H1 (cell line): Measurements from ENCODE around the gene HINT1. TPM values are rescaled to one million over a fixed set of nuclear protein-coding genes. Genes with fewer than 3 reads are reported as not detected.

ENCODE experiments used
- CTCF ChIA-PET: fragments of 300-600 bp; sonication (Branson Sonifier 250); formaldehyde crosslinking; loops from one replicate; lab custom pipeline; 2021; ENCODE audit not compliant: partially characterized antibody; lab: Charles Lee
- POLR2A ChIA-PET: fragments of 300-600 bp; sonication (Branson Sonifier 250); formaldehyde crosslinking; loops from one replicate; lab custom pipeline; 2021; ENCODE audit warnings: inconsistent platforms; ENCODE audit not compliant: partially characterized antibody; lab: Charles Lee
- DNase-seq, 2 experiments: peaks; one replicate each; pipeline versions ENCODE4 v3.0.0 to v3.0.0-alpha.2; 2010 to 2022; ENCODE audit warnings: low spot score in 2 of 2, low read depth in 1 of 2, mixed read lengths in 1 of 2
- FAIRE-seq: peaks from 2 replicates; lab custom pipeline; 2011; peaks lifted over from hg19 to GRCh38; lab: Jason Lieb, UNC
- H2AFZ ChIP-seq: 2 replicates; pipeline ENCODE4 v1.8.1; 2012; ENCODE audit warnings: low read length, inconsistent platforms
- H2AK5ac ChIP-seq: 2 replicates; pipeline ENCODE4 v1.6.1; 2013; ENCODE audit warnings: low read depth, low read length
- H2BK120ac ChIP-seq: replicated peaks from 2 replicates; pipeline ENCODE3; 2013; ENCODE audit warnings: low read depth, low read length, inconsistent platforms
- H2BK12ac ChIP-seq: 2 replicates; pipeline ENCODE4 v1.6.1; 2013; ENCODE audit warnings: low read depth, low read length
- H2BK15ac ChIP-seq: 2 replicates; pipeline ENCODE4 v1.6.1; 2013; ENCODE audit warnings: low read length
- H2BK20ac ChIP-seq: 2 replicates; pipeline ENCODE4 v1.6.1; 2013; ENCODE audit warnings: low read length
- H2BK5ac ChIP-seq: 2 replicates; pipeline ENCODE4 v1.6.1; 2013; ENCODE audit warnings: low read depth, low read length
- H3K14ac ChIP-seq: 2 replicates; pipeline ENCODE4 v1.6.1; 2013; ENCODE audit warnings: inconsistent platforms; ENCODE audit not compliant: insufficient read length
- H3K18ac ChIP-seq: 2 replicates; pipeline ENCODE4 v1.6.1; 2013; ENCODE audit warnings: low read length; ENCODE audit errors: extremely low read depth
- H3K23ac ChIP-seq: 2 replicates; pipeline ENCODE4 v1.6.1; 2013; ENCODE audit warnings: inconsistent platforms; ENCODE audit not compliant: insufficient read length
- H3K23me2 ChIP-seq: 2 replicates; pipeline ENCODE4 v1.6.1; 2013; ENCODE audit warnings: low read depth, low read length
- H3K27ac ChIP-seq: 2 replicates; pipeline ENCODE4 v1.6.1; 2011; ENCODE audit warnings: low read depth, low read length, inconsistent platforms
- H3K27me3 ChIP-seq, 4 experiments: replicated peaks in 1 of 4; 1 replicate in 1 of 4; 2 replicates in 3 of 4; pipeline versions ENCODE4 v1.6.1 to v1.8.1; 2011 to 2013; ENCODE audit warnings: low read length in 3 of 4, mild to moderate bottlenecking in 3 of 4, inconsistent platforms in 2 of 4, mixed read lengths in 2 of 4, moderate library complexity in 1 of 4; ENCODE audit not compliant: control insufficient read depth in 3 of 4, insufficient read depth in 3 of 4; ENCODE audit errors: extremely low read depth in 1 of 4
- H3K36me3 ChIP-seq, 4 experiments: 2 replicates each; pipeline versions ENCODE4 v1.6.1 to v1.8.1; 2011 to 2013; ENCODE audit warnings: mild to moderate bottlenecking in 4 of 4, low read length in 3 of 4, moderate library complexity in 2 of 4, control low read depth in 1 of 4, inconsistent platforms in 1 of 4; ENCODE audit not compliant: insufficient read depth in 4 of 4, control insufficient read depth in 2 of 4
- H3K4ac ChIP-seq: replicated peaks from 2 replicates; pipeline ENCODE3; 2013; ENCODE audit warnings: low read length, low read depth, mixed read lengths, inconsistent platforms; ENCODE audit not compliant: insufficient read length
- H3K4me1 ChIP-seq, 4 experiments: replicated peaks in 1 of 4; 1 replicate in 1 of 4; 2 replicates in 3 of 4; pipeline versions ENCODE4 v1.6.1 to v1.8.1; 2011 to 2013; ENCODE audit warnings: low read length in 3 of 4, inconsistent platforms in 2 of 4, mixed read lengths in 1 of 4; ENCODE audit not compliant: insufficient read depth in 4 of 4, control insufficient read depth in 3 of 4
- H3K4me2 ChIP-seq, 2 experiments: 2 replicates each; pipeline versions ENCODE4 v1.6.1 to v1.8.1; 2011 to 2013; ENCODE audit warnings: low read depth in 2 of 2, low read length in 2 of 2, control low read depth in 1 of 2, inconsistent platforms in 1 of 2, mild to moderate bottlenecking in 1 of 2; ENCODE audit not compliant: insufficient read depth in 1 of 2
- H3K4me3 ChIP-seq, 4 experiments: fragments of 200-600, 300-600 bp in 1 of 4; sonication (generic), shearing (Covaris generic), sonication (Bioruptor Twin) in 1 of 4; 2 replicates each; pipeline versions ENCODE4 v1.5.1 to v1.8.1; 2011 to 2016; ENCODE audit warnings: low read length in 4 of 4, low read depth in 3 of 4, control low read depth in 2 of 4, inconsistent platforms in 2 of 4, mild to moderate bottlenecking in 2 of 4, mixed read lengths in 1 of 4, moderate library complexity in 1 of 4; ENCODE audit not compliant: insufficient read depth in 2 of 4; ENCODE audit errors: extremely low read depth in 1 of 4
- H3K56ac ChIP-seq: replicated peaks from 2 replicates; pipeline ENCODE3; 2013; ENCODE audit warnings: low read depth, mild to moderate bottlenecking, mixed read lengths, low read length, inconsistent platforms; ENCODE audit not compliant: insufficient read length
- H3K79me1 ChIP-seq: 2 replicates; pipeline ENCODE4 v1.6.1; 2013; ENCODE audit warnings: low read depth, low read length, control low read depth
- H3K79me2 ChIP-seq, 2 experiments: 2 replicates each; pipeline versions ENCODE4 v1.6.1 to v1.8.1; 2012 to 2013; ENCODE audit warnings: low read length in 2 of 2, mild to moderate bottlenecking in 2 of 2, inconsistent platforms in 1 of 2; ENCODE audit not compliant: insufficient read depth in 2 of 2, control insufficient read depth in 1 of 2
- H3K9ac ChIP-seq, 4 experiments: replicated peaks in 1 of 4; 1 replicate in 1 of 4; 2 replicates in 3 of 4; pipeline versions ENCODE4 v1.6.1 to v1.8.1; 2011 to 2013; ENCODE audit warnings: low read depth in 3 of 4, low read length in 3 of 4, control low read depth in 2 of 4, mild to moderate bottlenecking in 2 of 4, moderate library complexity in 2 of 4, inconsistent platforms in 1 of 4; ENCODE audit errors: extremely low read depth in 1 of 4
- H3K9me3 ChIP-seq, 2 experiments: 2 replicates each; pipeline versions ENCODE4 v1.6.1 to v1.8.1; 2012 to 2013; ENCODE audit warnings: mild to moderate bottlenecking in 2 of 2, moderate library complexity in 2 of 2, control low read depth in 1 of 2, inconsistent platforms in 1 of 2, low read depth in 1 of 2, low read length in 1 of 2, mixed read lengths in 1 of 2; ENCODE audit not compliant: insufficient read depth in 2 of 2
- H4K20me1 ChIP-seq, 2 experiments: replicated peaks in 1 of 2; 2 replicates each; pipeline versions ENCODE3 to v1.8.1; 2011 to 2013; ENCODE audit warnings: inconsistent platforms in 2 of 2, low read length in 2 of 2, mild to moderate bottlenecking in 1 of 2; ENCODE audit not compliant: insufficient read depth in 2 of 2, control insufficient read depth in 1 of 2
- H4K5ac ChIP-seq: 2 replicates; pipeline ENCODE4 v1.6.1; 2013; ENCODE audit warnings: low read length, low read depth, mixed read lengths, inconsistent platforms; ENCODE audit not compliant: insufficient read length
- H4K8ac ChIP-seq: 2 replicates; pipeline ENCODE4 v1.8.0; 2013; ENCODE audit warnings: mild to moderate bottlenecking, moderate library complexity, low read length, inconsistent platforms; ENCODE audit not compliant: insufficient read depth; ENCODE audit errors: extremely low read depth
- H4K91ac ChIP-seq: replicated peaks from 2 replicates; pipeline ENCODE3; 2013; ENCODE audit warnings: low read length, mixed read lengths, inconsistent platforms; ENCODE audit not compliant: insufficient read length
- POLR2A ChIP-seq, 2 experiments: IDR thresholded peaks; 1 replicate in 1 of 2; 2 replicates in 1 of 2; pipeline ENCODE4 v1.6.1; 2011; ENCODE audit warnings: low read depth in 2 of 2, low read length in 2 of 2, mild to moderate bottlenecking in 2 of 2; ENCODE audit errors: control extremely low read depth in 1 of 2
- WGBS, 2 experiments: shearing (Covaris generic) in 1 of 2; methylation state at CpG; one replicate each; pipeline versions ENCODE4 v1.1.6 to v1.1.7; 2013 to 2015; ENCODE audit warnings: low lambda C conversion rate in 2 of 2, mixed read lengths in 2 of 2, inconsistent platforms in 1 of 2, low coverage in 1 of 2, missing lambda C conversion rate in 1 of 2; ENCODE audit not compliant: insufficient replicate concordance in 2 of 2, insufficient coverage in 1 of 2, insufficient read length in 1 of 2; ENCODE audit errors: extremely low coverage in 1 of 2, missing lambda C conversion rate in 1 of 2; 5-methylcytosine and 5-hydroxymethylcytosine counted together
- polyA plus RNA-seq, 7 experiments: library from polyadenylated mRNA; depleted of rRNA in 3 of 7; stranded (reverse) in 5 of 7; unstranded in 2 of 7; fragments of >200 nt in 5 of 7; fragments of 200-250 nt in 2 of 7; gene quantifications; 1 replicate in 5 of 7; 2 replicates in 1 of 7; 4 replicates in 1 of 7; pipeline versions ENCODE4 v1.2.1 to v1.2.3, GENCODE V29; 2011 to 2013; ENCODE audit warnings: missing spikeins in 2 of 7, mixed read lengths in 2 of 7
- total RNA-seq: library from RNA; stranded (reverse); fragmentation: NEBNext Ultra II Directional; extraction: Animal tissue kit (Norgen Biotek cat#: 25700); gene quantifications from 2 replicates; pipeline ENCODE4 v1.2.1, GENCODE V29; 2021

The HINT1 gene
- total and polyA plus RNA-seq, 2 of the 8 experiments (the other 6 are each of a cell fraction or from before 2014, with no cell fraction given) = 230 to 479 TPM

GRCh38 chr5:131156957-131157356, 8.1 kb downstream of the HINT1 start:
- H3K79me1 ChIP-seq = no peaks in the 10 kb centered on the region
- no peak overlapping the region for H3K4ac ChIP-seq
- H2BK15ac ChIP-seq = no peak overlapping the region
- POLR2A ChIA-PET = interaction anchor here (0.7 to 1.0 kb wide), 4 partner anchors 107 to 969 kb away, joined by 3 read pairs; partner anchors contain the start of gene CDC42SE2
- peaks cover 2 to 5% of the 10 kb centered on the region in 2 experiments for H4K20me1 ChIP-seq
- H2BK20ac ChIP-seq = no peak overlapping the region
- H4K8ac ChIP-seq = no peak overlapping the region
- H2BK120ac ChIP-seq = no peak overlapping the region
- no peak overlapping the region for H4K5ac ChIP-seq
- H3K27me3 ChIP-seq = no peaks in the 10 kb centered on the region
- no peaks in the 10 kb centered on the region for H3K23me2 ChIP-seq
- H3K36me3 ChIP-seq = peaks cover 2 to 36% (median 28%) of the 10 kb centered on the region in 4 experiments
- H3K9me3 ChIP-seq = no peaks in the 10 kb centered on the region
- no peak overlapping the region for H3K27ac ChIP-seq
- H2BK12ac ChIP-seq = no peak overlapping the region
- H3K4me2 ChIP-seq = no peak overlapping the region
- H4K91ac ChIP-seq = no peak overlapping the region
- H3K79me2 ChIP-seq = peaks cover 0 to 7% of the 10 kb centered on the region in 2 experiments; a peak in 1 of 4 replicates
- H2AFZ ChIP-seq = no peak overlapping the region
- no peak overlapping the region for H3K23ac ChIP-seq
- H2BK5ac ChIP-seq = no peak overlapping the region
- H3K9ac ChIP-seq = no peak overlapping the region
- no peak overlapping the region for H3K4me3 ChIP-seq
- 94% methylated on average over 5 of the region's 5 CpGs; no CpG with 5 or more reads in 1 of the 2 experiments for WGBS, 2 experiments
- FAIRE-seq (no peak), DNase-seq (no peak)
- H2AK5ac ChIP-seq = no peak overlapping the region
- H3K18ac ChIP-seq = no peak overlapping the region
- H3K56ac ChIP-seq = no peak overlapping the region
- H3K14ac ChIP-seq = no peak overlapping the region
- H3K4me1 ChIP-seq = peaks cover 0 to 2% (median 0%) of the 10 kb centered on the region in 4 experiments; a peak in 1 of 7 replicates
- CTCF ChIA-PET = no interaction called here
- TF ChIP-seq POLR2A (IDR thresholded peaks at IDR 0.05; ENCODE audit: control extremely low read depth in 1 of 2, low read depth in 2 of 2, low read length in 2 of 2) = peak in 1 of 2 experiments; percentile 14; a peak in 1 of 3 replicates
